GM10266 (cell line): ENCODE results near the gene CLEC20A.

Source experiments
- DNase-seq: peaks from one replicate; pipeline ENCODE4 v3.0.0; 2012; ENCODE audit errors: extremely low spot score
- CTCF ChIP-seq: IDR thresholded peaks from 2 replicates; pipeline ENCODE4 v1.5.1; 2012; ENCODE audit warnings: mild to moderate bottlenecking, low read depth; ENCODE audit not compliant: control insufficient read depth, insufficient read depth; ENCODE audit errors: missing control alignments

The CLEC20A gene

DNA sequence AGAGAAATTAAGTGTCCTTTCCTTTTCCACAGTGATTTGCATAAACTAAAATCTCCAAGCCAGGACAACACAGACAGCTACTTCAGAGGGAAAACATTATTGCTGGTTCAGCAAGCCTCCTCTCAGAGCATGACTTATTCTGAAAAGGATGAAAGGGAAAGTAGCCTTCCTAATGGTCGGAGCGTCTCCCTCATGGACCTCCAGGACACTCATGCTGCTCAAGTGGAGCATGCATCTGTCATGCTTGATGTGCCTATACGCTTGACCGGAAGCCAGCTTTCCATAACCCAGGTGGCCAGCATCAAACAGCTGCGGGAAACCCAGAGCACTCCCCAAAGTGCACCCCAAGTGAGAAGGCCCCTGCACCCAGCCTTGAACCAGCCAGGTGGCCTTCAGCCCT is 39.1 kb downstream of the CLEC20A start:
- TF ChIP-seq CTCF: no peak
- DNase-seq: no peak

DNA sequence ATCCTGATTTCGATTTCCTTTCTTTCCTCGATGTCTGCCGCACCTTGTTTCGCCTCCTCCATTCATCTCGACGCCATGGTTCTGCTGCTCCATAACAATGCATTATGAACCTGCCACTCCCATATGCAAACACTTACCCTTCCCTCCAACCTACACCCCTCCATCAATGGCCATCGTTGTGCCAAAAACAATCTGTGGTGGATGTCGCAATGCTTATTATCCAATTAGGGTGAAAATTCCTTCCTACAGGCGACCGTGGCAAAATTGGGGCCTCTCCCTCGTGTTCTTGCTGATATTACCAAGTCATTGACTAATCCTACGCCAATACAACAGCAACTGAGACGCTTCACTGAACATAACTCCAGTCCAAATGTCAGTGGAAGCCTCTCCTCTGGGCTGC is 40.3 kb downstream of the CLEC20A start:
- TF ChIP-seq CTCF: no peak
- DNase-seq: no peak

- no peak for TF ChIP-seq CTCF
- no peak for DNase-seq
Measured at GRCh38 chr1:178452013-178452412, 44.8 kb downstream of the CLEC20A start.

- DNase-seq: no peak
- TF ChIP-seq CTCF: no peak
Measured at GRCh38 chr1:178451529-178451928, 45.2 kb downstream of the CLEC20A start.

- DNase-seq: no peak
- TF ChIP-seq CTCF: no peak
Measured at GRCh38 chr1:178450871-178451270, 45.9 kb downstream of the CLEC20A start.

- DNase-seq: no peak
- no peak for TF ChIP-seq CTCF
Measured at GRCh38 chr1:178442925-178443324, 53.8 kb downstream of the CLEC20A start.

DNA sequence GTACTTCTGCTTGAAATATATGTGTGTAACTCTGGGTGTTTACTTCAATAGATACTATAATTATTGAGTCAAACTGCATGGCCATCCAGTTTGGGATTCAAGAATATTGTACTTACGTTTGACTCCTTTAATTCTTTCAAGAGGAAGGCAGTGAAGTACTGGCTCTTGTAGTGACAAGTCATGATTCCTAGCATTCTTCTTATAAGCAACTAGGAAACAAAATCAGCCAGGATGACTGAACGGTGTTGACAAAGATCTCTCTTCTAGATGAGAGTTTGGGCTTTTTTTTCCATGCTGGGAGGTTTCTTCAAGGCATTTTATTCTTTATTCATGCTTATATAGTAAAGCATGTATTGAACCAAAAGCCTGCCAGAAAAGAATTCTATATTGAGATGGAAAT is 58.3 kb downstream of the CLEC20A start:
- no peak for TF ChIP-seq CTCF
- no peak for DNase-seq
